PC-9 (cell line): ENCODE measurements around the gene SETD7. TPM values are rescaled to one million over a fixed set of nuclear protein-coding genes. Genes with fewer than 3 reads are reported as not detected.
A peak's percentile ranks its signal among the peaks of the same experiment; 100 is the strongest.

Source experiments
- BruUV-seq: library from RNA; stranded (reverse); fragments of 400-500 nt; replicated peaks from 2 replicates; lab custom pipeline; 2021; lab: Mats Ljungman, UMichigan
- CTCF ChIA-PET: fragments of 300-600 bp; sonication (Branson Sonifier 250); formaldehyde crosslinking; loops from one replicate; lab custom pipeline; 2022; ENCODE audit warnings: antibody characterized with exemption; lab: Charles Lee
- POLR2A ChIA-PET: fragments of 300-600 bp; sonication (Branson Sonifier 250); formaldehyde crosslinking; loops from one replicate; lab custom pipeline; 2022; ENCODE audit warnings: antibody characterized with exemption; ENCODE audit not compliant: unreplicated experiment; lab: Charles Lee
- DNase-seq, 2 experiments: peaks; one replicate each; pipeline versions ENCODE4 v3.0.0 to v3.0.0-alpha.2; 2015 to 2022; ENCODE audit warnings: mixed read lengths in 1 of 2
- H2AFZ ChIP-seq: fragments of 200-600 bp; sonication (generic); 2 replicates; pipeline ENCODE4 v1.8.1; 2017; ENCODE audit warnings: antibody characterized with exemption
- H3F3A ChIP-seq: fragments of 200-600 bp; sonication (generic); 2 replicates; pipeline ENCODE4 v1.8.1; 2017; ENCODE audit warnings: antibody characterized with exemption, mild to moderate bottlenecking, low read depth; ENCODE audit not compliant: insufficient read depth
- H3K27ac ChIP-seq: fragments of 200-600 bp; sonication (generic); 2 replicates; pipeline ENCODE4 v1.6.1; 2016; ENCODE audit warnings: mixed run types
- H3K27me3 ChIP-seq: fragments of 200-600 bp; sonication (generic); 2 replicates; pipeline ENCODE4 v1.6.1; 2016; ENCODE audit warnings: low read depth, mixed run types; ENCODE audit not compliant: insufficient read depth
- H3K36me3 ChIP-seq: fragments of 200-600 bp; sonication (generic); 2 replicates; pipeline ENCODE4 v1.6.1; 2016; ENCODE audit warnings: low read depth, mixed run types
- H3K4me1 ChIP-seq: fragments of 200-600 bp; sonication (generic); replicated peaks from 2 replicates; pipeline ENCODE4 v1.6.1; 2016; ENCODE audit warnings: mixed run types; ENCODE audit not compliant: insufficient read depth
- H3K4me2 ChIP-seq: fragments of 200-600 bp; sonication (generic); 2 replicates; pipeline ENCODE4 v1.6.1; 2017; ENCODE audit warnings: mixed run types
- H3K4me3 ChIP-seq: fragments of 200-600 bp; sonication (generic); 2 replicates; pipeline ENCODE4 v1.6.1; 2016; ENCODE audit warnings: mixed run types
- H3K79me2 ChIP-seq: fragments of 200-600 bp; sonication (generic); 2 replicates; pipeline ENCODE4 v1.6.1; 2017; ENCODE audit warnings: low read depth, mixed run types
- H3K9me2 ChIP-seq: fragments of 200-600 bp; sonication (generic); 2 replicates; pipeline ENCODE4 v1.8.1; 2017; ENCODE audit warnings: mild to moderate bottlenecking; ENCODE audit not compliant: insufficient read depth
- H3K9me3 ChIP-seq: fragments of 200-600 bp; sonication (generic); 2 replicates; pipeline ENCODE4 v1.8.1; 2016; ENCODE audit warnings: low read depth; ENCODE audit not compliant: insufficient read depth
- H4K20me1 ChIP-seq: fragments of 200-600 bp; sonication (generic); 2 replicates; pipeline ENCODE4 v1.8.1; 2017; ENCODE audit not compliant: insufficient read depth
- CTCF ChIP-seq: fragments of 200-600 bp; sonication (generic); conservative IDR thresholded peaks from 2 replicates; pipeline ENCODE4 v1.6.1; 2017; ENCODE audit warnings: mixed run types, antibody characterized with exemption, mild to moderate bottlenecking, moderate library complexity
- EZH2 ChIP-seq: fragments of 200-600 bp; sonication (generic); IDR thresholded peaks from 2 replicates; pipeline ENCODE4 v1.8.0; 2017; ENCODE audit warnings: antibody characterized with exemption, low read depth
- intact Hi-C: fragments of 100-400 bp; cut with micrococcal nuclease; formaldehyde crosslinking; loops from one replicate; pipeline ENCODE4 v1.10.0; 2022; ENCODE audit not compliant: unreplicated experiment
- total RNA-seq: library from RNA; stranded (reverse); gene quantifications from 2 replicates; pipeline ENCODE4 v1.2.3, GENCODE V29; 2021

SETD7 gene
- total RNA-seq, 1 experiment from 2014 or later = 36.5 TPM

GRCh38 chr4:139562839-139563238, 6.8 kb upstream of the SETD7 start:
- no peak for DNase-seq
- no peaks in the 10 kb centered on the region for H3K27me3 ChIP-seq
- CTCF ChIA-PET = no interaction called here
- H3F3A ChIP-seq = peaks cover under 1% of the 10 kb centered on the region; the same call in 1 of the 2 replicates
- H3K4me3 ChIP-seq = no peak overlapping the region
- peaks cover 6% of the 10 kb centered on the region for H3K4me1 ChIP-seq
- H3K27ac ChIP-seq = no peak overlapping the region
- no peaks in the 10 kb centered on the region for H3K9me2 ChIP-seq
- H3K36me3 ChIP-seq = no peaks in the 10 kb centered on the region
- H4K20me1 ChIP-seq = no peaks in the 10 kb centered on the region
- H3K79me2 ChIP-seq = no peaks in the 10 kb centered on the region
- BruUV-seq = no TSS peak
- H2AFZ ChIP-seq = no peak overlapping the region
- POLR2A ChIA-PET = interaction anchor here (0.6 kb wide), 1 partner anchor 542 kb away, joined by 8 read pairs; no protein-coding TSS in a partner anchor
- no peaks in the 10 kb centered on the region for H3K9me3 ChIP-seq
- intact Hi-C loops = no loop called here
- TF ChIP-seq CTCF (no peak), EZH2 (no peak)
- H3K4me2 ChIP-seq = no peak overlapping the region

GRCh38 chr4:139562067-139562684, 6.2 kb upstream of the SETD7 start:
- POLR2A ChIA-PET = no interaction called here
- no peaks in the 10 kb centered on the region for H3K27me3 ChIP-seq

GRCh38 chr4:139560406-139561104, 4.5 kb upstream of the SETD7 start:
- no peaks in the 10 kb centered on the region for H4K20me1 ChIP-seq
- no peaks in the 10 kb centered on the region for H3K27me3 ChIP-seq
- CTCF ChIA-PET = no interaction called here
- no peak overlapping the region for H3K4me2 ChIP-seq
- H3K4me3 ChIP-seq = no peak overlapping the region
- H3K9me2 ChIP-seq = no peaks in the 10 kb centered on the region
- H3K9me3 ChIP-seq = no peaks in the 10 kb centered on the region
- DNase-seq = peak in 1 of 2 experiments; percentile 50
- no peak overlapping the region for H2AFZ ChIP-seq
- peaks cover 7% of the 10 kb centered on the region; the same call in 1 of the 2 replicates for H3F3A ChIP-seq
- H3K36me3 ChIP-seq = no peaks in the 10 kb centered on the region
- H3K79me2 ChIP-seq = no peaks in the 10 kb centered on the region
- H3K27ac ChIP-seq = no peak overlapping the region
- no TSS peak for BruUV-seq
- H3K4me1 ChIP-seq = peaks cover 11% of the 10 kb centered on the region
- TF ChIP-seq EZH2 (no peak), CTCF (no peak)
- intact Hi-C loops = no loop called here
- POLR2A ChIA-PET = interaction anchor here (0.7 kb wide), 1 partner anchor 475 kb away, joined by 3 read pairs; no protein-coding TSS in a partner anchor

More at GRCh38 chr4:139562067-139562684, 6.2 kb upstream of the SETD7 start:
- Histone ChIP-seq H3F3A (peaks cover 7% of the 10 kb centered on the region; the same call in 1 of the 2 replicates), H3K4me1 (peaks cover 11% of the 10 kb centered on the region), H3K4me2 (no peak overlapping the region), H3K27ac (no peak overlapping the region), H3K9me2 (no peaks in the 10 kb centered on the region), H3K4me3 (no peak overlapping the region), H4K20me1 (no peaks in the 10 kb centered on the region), H3K9me3 (no peaks in the 10 kb centered on the region), H3K79me2 (no peaks in the 10 kb centered on the region), H2AFZ (no peak overlapping the region), H3K36me3 (no peaks in the 10 kb centered on the region)
- CTCF ChIA-PET = no interaction called here
- no peak for DNase-seq
- TF ChIP-seq CTCF (no peak), EZH2 (no peak)
- intact Hi-C loops = no loop called here
- BruUV-seq = no TSS peak
